ENCODE data around the gene ARSB.

Gene ARSB

DNA sequence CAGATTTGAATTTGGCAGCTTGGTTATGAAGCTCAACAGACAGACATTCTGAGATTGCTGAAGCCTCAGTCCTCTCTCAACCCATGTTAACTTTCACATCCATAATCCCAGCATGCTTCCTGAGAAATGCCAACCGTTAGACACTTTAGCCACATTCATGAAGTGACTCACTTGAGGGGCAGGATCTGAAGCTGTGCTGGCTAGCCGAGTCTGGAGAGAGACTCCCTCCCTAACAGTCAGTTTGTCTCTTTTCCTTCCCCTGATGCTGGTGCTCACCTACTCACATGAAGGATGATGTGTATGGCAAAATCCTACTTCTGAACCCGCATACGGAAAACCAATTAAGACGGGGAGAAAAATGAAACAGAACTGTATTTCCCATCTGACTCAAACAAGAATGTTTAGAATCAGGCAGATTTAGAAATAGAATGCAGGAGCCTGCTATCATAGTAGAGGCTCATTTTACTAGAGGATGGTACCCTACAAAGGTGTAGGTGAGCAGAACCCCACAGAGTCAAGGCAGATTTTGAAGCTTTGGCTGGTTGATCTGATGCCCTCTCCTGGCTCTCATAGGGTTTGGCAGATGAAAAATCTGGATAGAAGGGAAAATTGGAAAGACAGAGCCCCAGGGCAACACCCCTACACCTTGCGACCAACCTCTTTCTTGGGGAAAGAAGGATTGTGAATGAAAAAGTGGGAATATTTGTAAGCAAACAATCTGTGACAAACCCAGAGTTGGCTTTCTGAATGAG, 185.7 kb downstream of the ARSB start:
- DNase-seq = no peak

DNA sequence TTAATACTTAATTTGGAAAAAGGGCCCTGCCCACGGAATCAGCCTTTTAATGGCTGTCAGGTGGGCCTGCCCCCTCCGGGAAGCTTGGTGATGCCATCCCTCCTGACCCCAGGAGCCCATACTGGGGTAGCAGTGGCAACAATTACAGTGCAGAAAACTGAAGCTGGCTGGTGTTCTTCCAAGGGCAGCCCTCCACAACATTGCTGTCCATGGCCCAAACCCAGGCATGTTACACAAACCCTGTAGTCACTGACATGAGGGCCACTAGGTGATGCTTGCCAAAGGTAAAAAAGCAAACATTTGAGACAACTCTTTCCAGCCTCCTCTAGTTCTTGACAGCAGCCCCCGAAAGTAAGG, 186.5 kb downstream of the ARSB start:
- no peak for DNase-seq

DNA sequence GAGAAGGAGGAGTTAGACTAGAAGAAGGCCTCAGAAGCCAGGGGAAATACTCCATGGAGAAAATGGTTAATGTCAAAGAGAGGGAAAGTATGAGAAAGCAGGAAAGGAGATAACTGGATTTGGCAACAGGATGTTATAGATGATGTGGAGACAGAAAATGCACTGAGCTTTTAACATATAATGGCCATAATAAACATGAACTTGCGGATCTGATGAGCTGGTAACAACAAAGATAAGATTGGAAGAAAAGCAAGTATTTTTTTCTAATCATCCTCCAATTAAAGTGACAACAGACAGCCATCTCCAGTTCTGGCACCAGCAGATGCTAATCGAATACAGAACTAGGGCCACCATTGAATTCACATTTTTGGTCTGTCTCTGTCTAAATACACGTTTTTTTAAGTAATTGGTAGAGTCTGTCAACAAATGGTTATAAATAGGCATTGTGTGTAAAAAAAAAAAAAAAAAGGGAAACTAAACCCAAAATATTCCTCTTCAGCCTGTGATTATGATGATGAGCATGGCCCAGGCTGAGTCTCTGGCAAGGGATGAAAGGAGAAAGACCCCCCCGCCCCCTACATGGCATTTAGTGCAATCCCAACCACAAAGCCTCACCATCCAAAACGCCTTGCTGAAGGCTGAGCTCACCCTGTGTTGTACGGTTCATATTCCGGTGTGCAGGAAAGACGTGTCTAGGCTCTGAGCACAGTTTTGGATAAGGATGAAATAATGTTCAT, 187.0 kb downstream of the ARSB start:
- DNase-seq = no peak

DNA sequence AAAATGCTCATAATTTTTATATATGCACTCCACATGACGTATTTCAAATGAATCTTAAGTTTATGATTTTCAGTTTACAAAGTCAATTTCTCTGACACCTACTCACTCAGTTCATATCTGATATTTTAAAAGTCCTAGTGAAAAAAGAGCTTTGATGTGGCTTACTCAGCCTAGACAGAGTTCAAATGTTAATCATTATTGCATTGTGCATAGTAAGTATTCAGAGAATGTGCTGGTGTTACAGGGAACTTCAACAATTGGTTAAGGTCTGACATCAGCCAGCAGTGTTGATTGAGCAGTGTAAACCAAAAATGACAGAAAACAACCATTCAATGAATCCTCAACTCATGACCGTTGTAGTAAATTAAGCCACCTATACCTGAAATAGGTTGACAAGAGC, 189.4 kb downstream of the ARSB start:
- no peak for DNase-seq

DNA sequence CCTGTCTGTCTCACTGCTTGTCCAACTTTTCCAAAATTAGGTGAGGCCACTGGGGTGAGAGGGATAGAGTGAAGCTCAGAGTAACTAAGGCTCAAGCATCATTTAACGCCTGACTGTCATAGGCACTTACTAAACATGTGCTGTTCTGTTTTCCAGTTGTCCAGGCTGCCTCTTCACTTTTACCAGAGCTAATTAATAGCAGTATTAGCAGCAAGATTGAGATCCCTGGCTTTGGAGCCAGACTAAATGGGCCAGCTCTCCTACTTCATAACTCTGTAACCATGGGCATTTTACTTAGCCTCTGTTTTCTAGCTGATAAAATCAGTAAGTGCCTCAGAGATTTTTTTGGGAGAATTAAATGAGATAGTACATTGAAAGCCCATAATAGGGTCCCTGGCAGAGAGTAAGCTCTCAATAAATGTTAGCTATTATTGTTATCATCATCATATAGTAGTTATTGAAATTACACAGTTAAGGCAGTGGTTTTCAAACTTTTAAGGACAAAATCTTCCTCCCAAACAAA, 190.4 kb downstream of the ARSB start:
- no peak for DNase-seq

DNA sequence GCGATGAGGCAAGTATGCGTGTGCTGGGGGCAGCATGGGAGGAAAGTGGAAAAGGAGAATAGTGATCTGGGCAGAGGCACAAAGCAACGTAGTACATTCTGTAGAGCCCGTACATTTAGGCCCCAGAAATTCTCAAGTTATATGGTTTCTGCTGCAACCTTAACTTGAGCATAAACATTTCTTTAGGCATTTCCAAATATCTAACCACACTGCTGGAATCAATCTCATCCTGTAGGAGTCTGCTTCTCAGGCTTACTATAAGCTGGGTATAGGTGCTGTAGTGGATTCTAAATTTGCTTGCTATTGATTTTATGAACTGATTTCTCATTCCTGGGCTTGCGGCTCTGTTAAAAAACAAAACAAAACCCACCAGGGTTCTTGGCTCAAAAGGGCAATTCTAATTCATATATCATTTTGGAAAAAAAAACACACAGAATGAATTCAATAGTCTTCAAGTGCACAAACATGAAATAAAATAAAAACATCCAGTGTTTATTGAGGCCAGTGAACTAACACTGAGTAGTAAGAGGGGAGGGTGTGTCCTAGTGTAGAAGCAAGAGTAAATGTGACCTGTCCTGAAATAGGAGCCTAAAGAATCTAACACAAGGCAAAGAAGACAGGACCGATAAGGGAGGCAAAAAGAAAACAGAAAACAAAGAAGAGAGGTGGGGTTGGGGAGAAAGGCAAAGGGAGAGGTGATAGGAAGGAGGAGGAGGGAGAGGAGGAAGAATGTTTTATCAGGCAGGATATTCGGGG, 191.0 kb downstream of the ARSB start:
- DNase-seq = no peak

DNA sequence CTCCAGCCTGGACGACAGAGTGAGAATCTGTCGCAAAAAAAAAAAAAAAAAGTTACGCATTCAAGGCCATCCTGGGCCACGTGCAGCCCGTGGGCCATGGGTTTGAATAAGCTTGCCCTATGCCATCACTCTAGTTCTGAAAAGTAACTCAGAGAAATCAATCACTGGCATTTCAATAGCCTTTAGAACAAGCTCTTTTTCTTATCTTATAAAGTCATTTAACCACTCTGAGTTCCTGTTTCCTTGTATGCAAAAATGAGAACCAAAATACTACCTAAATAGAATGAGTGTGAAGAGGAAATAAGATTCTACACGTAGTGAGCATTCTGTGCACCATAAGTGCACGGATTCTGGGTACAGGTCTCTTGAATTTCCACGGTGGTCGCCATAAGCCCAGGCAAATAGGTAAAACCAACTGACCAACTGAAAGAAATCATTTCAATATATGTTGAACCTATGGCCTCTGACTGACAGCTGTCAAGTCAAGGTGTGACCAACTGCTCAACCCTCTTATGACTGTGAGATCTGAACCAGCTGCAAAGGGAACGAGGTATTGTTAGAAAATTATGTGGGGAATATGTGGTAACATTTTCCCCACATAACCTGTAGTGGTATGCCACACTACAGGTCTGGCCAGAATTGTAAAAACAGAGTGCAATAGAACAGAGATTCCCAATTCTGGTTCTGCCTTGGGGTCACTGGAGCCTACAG, 192.6 kb downstream of the ARSB start:
- no peak for DNase-seq

DNA sequence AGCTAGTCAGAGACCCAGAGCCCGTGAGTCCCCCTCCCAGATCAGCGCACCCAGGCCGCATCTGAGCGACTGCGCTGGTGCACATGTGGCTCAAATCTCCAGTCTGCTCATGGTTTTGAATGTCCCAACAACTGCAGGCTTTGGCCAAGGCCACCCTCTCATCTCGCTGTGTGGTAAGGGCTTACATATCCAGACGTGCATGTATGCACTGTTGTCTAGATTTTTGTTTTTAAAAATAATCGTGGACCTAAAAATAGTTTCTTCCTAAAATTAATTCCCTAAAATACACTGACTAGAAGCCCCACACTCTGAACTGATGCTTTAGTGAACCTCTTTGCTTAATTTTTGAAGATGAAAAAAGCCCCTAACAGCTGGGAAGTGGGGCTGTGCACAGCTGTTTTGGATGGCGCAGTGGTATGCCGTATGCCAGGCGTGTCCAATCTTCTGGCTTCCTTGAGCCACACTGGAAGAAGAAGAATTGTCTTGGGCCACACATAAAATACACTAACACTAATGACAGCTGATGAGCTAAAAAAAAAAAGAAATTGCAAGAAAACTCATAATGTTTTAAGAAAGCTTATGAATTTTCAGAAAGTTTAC, 193.5 kb downstream of the ARSB start:
- DNase-seq = no peak

DNA sequence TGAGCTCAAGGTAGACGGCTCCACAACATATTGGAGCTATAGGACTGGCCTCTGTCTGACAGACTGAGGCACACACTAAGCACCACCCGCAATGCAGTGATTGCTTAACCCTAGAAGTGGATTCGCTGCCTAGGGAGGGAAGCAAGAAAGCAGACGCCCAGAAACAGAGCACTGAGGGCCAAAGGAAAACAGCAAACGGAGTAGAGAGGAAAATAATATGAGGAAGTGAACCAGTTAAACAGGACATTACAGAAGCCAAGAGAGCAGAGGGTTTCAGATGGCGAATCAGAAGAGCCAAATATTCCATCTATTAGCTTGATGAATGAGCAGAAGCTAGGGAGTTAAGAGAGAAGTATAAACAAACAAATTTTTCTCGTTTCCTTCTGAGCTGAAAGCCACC, 197.3 kb downstream of the ARSB start:
- DNase-seq = no peak

DNA sequence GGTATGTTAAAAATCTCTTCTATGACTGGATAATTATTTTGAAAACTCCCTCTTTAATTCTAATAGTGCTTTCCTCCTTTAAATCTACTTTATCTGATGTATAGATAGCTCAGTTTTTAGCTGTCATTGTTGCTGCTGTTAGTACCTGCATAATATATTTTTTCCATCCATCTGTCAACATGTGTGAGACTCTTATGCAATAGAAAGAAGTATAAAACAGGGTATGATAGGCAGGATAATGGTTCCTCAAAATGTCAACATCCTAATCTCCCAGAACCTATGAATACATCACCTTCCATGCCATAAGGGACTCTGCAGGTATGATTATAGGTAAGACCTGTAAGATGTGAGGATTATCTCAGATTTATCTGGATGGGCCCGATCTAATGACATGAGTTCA, 199.7 kb downstream of the ARSB start:
- DNase-seq = no peak

DNA sequence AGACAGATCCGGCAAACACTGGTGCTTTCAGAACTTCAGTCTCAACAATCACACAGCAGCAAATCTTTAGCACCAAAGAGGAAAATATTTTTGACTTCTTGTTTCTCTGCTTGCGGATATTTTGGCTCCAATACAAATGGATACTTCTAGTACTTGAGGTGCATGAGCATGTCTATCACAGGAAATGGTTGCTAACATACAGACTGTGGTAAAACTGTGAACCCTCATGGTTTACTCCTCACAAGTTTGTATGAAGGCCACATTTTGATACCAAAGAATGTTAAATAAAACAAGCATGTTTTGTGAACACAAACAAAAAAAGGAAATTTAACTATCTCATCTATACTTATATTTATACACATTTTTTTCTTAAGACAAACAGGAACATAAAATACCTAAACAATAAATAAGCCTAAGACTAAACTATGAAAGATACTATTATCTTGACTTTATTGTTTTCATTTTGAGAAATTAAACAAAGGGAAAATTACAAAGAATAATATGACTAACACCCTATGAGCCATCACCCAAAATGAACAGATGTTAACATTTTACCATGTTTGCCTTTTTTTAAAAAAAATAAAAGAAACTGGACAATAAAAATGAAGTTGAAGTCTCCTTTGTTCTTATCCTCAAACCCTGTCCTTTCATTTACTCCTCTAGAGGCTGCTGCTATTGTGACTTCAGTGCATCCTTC, 201.5 kb downstream of the ARSB start:
- no peak for DNase-seq

DNA sequence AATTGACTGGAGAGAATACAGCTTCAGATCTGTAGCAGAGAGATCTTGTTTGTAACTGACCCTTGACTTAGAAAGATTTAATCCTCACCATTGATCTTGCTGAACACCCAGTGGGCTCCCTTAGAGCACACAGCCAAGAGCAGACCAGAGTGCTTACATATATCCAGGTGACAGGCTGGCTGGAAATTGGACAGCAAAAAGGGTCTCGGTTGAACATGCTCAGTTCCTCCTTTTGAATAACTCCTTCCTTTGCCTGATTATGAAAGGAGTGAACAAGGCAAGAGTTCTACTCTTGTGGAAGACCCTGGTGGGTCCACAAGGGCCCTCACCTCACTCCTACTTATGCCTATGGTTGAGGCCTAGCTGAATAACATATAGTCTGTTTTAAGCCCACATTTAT, 202.4 kb downstream of the ARSB start:
- no peak for DNase-seq

DNA sequence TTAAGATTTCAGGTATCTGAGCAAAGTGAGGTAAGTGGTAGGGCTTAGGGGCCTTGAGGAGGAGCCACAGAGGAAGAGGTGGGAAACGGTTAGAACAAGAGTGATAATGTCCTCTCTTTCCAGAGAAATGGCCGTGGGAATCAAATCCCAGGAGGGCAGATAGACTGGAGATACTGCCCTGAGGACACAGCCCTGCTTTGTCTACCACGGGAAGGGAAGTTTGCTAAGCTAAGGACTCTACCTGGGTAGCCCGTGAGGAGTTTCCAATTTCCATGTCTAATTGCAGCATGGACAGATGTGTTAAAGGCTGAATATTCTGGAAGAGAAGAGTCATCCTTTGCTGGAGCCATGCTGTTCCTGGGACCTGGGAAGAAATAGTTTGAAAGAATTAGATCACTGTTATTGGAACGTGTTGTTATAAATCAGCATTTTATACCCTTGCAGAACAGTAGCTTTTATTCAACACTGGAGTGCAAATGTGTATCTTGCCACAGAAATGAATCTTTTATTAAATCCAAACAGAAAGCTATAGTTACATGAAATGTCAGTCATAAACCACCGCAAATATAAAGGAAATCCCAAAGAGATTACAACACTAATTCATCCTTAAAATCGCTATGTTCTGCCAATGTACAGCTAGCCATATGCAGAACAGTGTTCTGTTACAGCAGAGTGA, 203.4 kb downstream of the ARSB start:
- no peak for DNase-seq

DNA sequence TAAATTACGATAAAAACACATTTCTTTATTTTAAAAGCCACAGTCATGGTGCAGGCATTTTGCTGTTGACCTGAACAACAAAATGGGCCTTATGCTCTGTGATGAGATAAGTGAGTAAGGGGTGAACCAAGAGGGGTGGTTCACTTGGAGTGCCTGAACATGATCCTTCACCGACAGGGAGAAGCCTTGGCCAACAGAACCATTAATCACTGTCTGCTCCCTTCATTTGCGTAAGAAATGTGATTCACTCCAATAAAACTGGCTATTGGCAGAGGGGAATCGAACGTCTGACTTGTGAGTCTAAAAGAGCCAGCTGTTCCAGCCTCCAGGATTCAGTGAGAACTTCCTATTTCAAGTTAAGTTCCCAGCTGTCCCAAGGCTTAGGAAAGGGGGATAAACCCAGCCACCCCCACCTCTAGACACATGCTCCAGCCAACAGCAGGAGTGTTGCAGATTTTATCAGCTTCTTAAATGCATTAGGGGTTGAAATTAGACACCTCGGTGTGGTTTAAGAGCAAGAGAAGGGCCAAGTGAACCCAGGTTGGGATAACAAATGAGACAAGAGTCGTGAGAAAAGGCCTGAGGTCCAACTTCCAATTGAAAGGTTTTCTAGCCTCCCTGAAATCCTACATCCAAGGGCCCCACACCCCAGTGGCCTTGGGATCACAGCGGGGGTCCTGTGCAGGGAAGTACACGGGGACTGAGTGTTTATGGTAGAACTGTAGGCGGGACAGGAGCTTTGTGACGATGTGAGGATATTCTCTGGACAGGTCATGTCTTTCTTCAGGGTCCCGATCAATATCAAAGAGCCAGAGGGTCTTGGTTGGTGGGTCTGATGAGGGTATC, 205.1 kb downstream of the ARSB start:
- no peak for DNase-seq

DNA sequence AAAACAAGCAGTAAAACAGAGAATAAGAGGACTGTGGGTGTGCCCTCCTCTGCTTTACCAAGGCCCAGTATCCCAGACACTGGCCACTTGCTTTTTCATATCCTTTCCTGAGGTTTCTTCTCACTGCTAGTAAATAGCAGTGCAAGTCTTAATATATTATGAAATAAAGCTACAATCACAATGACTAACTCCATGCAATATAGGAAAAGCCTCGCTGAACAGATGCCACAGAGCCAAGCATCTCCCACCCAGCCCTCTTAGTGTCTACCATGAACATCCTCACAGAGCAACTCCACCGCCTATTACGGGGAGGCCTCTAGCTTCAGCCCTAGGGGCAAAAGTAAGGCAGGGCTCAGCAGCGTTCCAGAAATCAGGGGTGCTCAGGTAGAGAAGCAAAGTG, 205.8 kb downstream of the ARSB start:
- DNase-seq = no peak

DNA sequence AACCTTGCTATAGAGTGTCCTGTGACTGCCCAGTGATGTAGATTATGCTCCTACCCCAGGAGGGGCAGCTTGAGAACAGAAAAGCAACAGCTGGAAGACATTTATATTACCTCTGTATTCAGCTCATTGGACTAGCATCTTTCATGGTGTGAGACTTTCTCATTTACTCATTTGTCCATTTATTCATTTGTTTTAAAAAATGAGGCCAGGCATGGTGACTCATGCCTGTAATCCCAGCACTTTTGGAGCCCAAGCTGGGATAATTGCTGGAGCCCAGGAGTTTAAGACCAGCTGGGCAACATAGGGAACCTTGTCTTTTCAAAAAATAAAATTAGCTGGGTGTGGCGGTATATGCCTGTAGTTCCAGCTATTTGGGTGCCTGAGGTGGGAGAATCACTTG, 206.6 kb downstream of the ARSB start:
- DNase-seq = no peak

DNA sequence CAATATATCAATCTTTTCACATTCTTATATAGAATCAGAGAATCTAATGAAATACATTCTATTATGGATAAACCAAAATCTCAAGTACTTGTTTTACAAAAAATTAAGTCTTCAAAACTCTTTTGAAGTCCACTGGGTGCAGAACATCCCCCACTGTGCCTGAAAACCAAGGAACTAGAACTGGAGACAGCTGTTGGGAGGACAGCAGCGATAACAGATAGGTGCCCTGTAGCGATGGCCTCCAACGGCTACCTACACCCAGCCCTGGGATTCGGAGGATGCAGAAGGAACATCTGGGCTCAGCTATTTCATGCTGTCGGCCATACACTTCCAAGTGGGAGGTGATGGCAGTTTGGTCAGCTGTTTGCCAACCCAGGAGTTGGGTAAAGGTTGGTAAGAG, 207.2 kb downstream of the ARSB start:
- DNase-seq = no peak

DNA sequence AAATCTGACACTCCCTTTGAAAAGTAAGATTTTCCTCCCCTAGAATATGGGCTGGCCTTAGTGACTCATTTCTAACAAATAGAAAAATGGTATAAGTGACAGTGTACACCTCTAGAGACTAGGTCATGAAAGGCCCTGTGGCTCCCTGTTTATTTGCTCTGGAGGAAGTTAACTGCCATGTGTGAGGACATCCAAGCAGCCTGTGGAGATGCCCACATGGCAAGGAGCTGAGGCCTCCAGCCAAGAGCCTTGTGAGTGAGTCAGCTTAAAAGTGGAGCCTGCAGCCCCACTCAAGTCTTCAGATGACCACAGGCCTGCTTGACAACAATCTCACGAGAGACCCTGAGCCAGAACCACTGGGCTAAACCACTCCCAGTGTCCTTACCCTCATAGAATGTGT, 208.5 kb downstream of the ARSB start:
- DNase-seq = no peak

DNA sequence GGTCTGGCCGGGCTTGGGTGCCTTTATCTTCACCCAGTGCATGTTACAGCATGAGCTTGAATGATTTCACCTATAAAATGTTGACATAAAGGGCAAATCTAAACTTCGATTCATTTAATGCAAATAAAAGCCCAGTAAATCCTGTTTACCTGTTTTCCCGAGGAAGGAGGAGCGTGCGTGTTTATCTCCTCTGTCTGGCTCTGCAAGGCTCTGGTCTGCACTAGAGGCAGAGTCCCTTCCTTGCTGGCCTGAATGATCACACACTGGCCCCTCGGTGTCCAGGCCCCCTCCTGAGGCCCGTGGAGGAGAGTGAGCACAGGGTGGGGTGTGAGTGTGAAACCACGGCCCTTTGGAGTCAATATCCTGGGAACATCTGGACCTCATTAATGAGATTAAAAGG, 211.5 kb downstream of the ARSB start:
- DNase-seq = no peak
